GM04504 (cell line): ENCODE measurements around the gene ZC3H7A.
"Not testable (repeated sequence)": the region's sequence is repeated elsewhere in the genome, so short reads cannot be mapped to it uniquely, and the experiment has no call there.

Experiments used
- DNase-seq: peaks from one replicate; pipeline ENCODE4 v3.0.0-alpha.2; 2012; ENCODE audit warnings: low read depth

The ZC3H7A gene, protein sequence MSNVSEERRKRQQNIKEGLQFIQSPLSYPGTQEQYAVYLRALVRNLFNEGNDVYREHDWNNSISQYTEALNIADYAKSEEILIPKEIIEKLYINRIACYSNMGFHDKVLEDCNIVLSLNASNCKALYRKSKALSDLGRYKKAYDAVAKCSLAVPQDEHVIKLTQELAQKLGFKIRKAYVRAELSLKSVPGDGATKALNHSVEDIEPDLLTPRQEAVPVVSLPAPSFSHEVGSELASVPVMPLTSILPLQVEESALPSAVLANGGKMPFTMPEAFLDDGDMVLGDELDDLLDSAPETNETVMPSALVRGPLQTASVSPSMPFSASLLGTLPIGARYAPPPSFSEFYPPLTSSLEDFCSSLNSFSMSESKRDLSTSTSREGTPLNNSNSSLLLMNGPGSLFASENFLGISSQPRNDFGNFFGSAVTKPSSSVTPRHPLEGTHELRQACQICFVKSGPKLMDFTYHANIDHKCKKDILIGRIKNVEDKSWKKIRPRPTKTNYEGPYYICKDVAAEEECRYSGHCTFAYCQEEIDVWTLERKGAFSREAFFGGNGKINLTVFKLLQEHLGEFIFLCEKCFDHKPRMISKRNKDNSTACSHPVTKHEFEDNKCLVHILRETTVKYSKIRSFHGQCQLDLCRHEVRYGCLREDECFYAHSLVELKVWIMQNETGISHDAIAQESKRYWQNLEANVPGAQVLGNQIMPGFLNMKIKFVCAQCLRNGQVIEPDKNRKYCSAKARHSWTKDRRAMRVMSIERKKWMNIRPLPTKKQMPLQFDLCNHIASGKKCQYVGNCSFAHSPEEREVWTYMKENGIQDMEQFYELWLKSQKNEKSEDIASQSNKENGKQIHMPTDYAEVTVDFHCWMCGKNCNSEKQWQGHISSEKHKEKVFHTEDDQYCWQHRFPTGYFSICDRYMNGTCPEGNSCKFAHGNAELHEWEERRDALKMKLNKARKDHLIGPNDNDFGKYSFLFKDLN

DNA sequence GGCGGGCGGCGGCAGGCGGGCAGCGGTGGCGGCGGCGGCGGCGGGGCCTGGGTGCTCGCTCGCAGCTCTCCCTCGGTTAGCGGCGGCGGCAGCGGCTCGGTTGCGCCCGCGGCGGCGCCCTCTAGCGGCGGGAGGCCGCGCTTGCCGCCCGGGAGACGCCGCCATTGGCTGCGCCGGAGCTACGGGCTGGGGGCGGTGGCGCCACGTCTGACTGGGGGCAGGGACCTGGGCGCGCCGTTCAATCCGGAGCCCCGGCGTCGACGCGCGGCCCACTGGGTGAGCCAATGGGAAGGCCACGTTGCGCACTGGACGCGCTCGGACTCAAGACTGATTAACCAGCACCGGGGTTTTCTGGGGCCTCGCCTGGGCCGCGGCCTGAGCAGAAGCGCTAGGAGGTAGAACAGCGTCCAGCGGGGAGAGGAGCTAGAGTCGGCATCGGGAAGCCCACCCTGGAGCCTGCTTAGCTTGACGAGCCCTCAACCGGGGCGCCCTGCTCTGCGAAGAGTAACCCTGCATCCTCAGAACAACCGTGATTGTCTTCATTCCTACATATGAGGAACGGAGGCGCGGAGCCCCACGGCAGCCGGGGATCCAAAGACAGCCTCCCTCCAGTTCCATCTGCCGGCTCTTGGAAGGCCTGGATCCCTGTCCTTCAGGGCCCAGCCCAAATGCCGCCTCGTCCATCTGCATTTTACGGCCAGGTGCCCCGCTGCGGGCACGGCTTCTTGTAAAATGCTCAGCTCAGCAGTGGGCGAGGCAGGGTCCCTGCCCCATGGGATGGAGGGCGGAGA, at the start of gene ZC3H7A:
ZC3H7A (minus strand) TSS at position 93 of the 791 bp plus-strand sequence. CDS start 14,904 bp downstream, outside the sequence.
- DNase-seq: peak; percentile 93

DNA sequence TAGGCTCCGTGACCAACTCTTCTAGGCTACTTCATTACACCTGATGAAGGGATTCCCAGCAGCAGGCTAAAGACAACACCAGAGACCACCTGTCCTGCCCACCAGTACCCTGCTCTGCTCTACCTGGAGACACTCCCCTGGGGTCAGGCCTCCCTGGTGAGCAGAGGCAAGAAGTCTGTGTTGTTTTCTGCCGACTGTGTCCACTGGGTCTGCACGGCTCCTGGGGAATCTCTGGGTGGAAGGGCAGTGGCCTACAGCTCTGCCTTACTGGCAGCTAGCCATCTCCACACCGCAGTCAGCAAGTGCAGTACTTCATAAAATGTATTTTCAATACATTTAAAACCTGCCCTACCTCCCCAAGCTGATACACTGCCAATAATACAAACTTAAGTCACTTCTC, 47.4 kb upstream of the ZC3H7A start:
- DNase-seq: no peak

- no peak for DNase-seq
These were observed 46.8 kb upstream of the ZC3H7A start for GRCh38 chr16:11843861-11844260.

DNA sequence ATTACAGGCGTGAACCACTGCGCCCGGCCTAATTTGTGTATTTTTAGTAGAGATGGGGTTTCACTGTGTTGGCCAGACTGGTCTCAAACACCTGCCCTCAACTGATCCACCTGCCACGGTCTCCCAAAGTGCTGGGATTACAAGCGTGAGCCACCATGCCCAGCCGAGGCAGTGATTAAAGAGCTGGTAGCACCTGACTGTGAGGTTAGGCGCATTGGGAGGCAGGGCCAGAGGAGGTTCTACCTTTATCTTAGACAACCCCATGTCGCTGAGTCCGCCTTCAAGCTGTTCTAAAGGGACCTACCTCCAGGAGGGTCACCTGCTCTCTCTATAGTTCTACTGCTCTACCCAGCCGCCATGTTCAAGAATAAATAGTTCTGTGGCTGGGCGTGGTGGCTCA, 46.1 kb upstream of the ZC3H7A start:
- DNase-seq: no peak

DNA sequence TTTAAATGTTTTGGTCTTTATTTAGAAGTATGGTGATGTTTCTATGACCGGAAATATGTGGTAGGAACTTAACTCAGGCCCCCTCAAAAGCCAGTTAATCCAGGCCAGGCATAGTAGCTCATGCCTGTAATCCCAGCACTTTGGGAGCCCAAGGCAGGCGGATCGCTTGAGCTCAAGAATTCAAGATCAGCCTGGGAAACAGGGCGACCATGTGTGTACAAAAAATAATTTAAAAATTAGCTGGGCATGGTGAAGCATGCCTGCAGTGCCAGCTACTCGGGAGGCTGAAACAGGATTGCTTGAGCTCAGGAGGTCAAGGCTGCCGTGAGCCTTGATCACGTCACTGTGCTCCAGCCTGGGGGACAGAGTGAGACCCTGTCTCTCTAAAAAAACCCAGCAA, 44.0 kb upstream of the ZC3H7A start:
- DNase-seq: no peak

GRCh38 chr16:11836650-11837244, 39.7 kb upstream of the ZC3H7A start:
- DNase-seq: peak; percentile 41

GRCh38 chr16:11835891-11836649, 39.0 kb upstream of the ZC3H7A start:
- peak; percentile 26 for DNase-seq

- DNase-seq: no peak
These were observed 38.3 kb upstream of the ZC3H7A start for GRCh38 chr16:11835309-11835708.

- peak; percentile 17 for DNase-seq
These were observed 37.1 kb upstream of the ZC3H7A start for GRCh38 chr16:11833951-11834695.

GRCh38 chr16:11828696-11829095, 31.6 kb upstream of the ZC3H7A start:
- DNase-seq: no peak

DNA sequence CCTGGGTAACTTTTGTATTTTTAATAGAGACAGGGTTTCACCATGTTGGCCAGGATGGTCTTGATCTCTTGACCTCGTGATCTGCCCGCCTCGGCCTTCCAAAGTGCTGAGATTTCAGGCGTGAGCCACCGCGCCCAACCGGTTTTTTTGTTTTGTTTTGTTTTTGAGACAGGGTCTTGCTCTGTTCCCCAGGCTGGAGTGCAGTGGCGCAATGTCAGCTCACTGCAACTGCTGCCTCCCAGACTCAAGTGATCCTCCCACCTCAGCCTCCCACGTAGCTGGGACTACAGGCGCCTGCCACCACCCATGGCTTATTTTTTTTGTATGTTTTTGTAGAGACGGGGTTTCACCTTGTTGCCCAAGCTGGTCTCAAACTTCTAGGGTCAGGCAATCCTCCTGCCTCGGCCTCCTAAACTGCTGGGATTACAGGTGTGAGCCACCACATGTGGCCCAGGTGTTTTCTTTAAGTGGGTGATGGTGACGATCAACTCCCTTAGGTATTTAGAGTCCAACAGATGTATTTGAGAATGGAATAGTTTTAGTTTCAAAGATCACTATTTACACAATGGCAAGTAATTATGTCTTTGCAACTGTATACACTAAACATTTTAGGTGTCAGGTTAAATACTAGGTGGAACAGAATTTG, 28.6 kb upstream of the ZC3H7A start:
- not testable (repeated sequence) for DNase-seq

DNA sequence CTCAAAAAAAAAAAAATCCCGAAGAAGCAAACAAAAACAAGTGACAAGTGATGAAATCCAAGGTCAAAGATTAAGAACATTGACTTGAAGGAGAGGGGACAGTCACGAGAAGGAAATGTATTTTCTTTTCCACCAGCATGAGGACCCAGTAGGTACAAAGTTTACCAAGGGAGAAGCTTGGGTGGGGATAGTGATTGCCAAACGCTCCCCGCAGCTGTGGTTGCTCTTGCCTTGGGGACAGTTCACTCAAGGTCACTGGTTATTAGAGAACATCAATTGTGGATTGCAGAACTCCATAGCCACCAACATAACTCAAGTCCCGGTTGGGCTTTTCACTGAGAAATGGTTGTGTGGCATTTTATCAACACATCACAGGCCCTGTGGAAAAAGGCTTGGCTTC, 27.3 kb upstream of the ZC3H7A start:
- peak; percentile 16 for DNase-seq

GRCh38 chr16:11823645-11824044, 26.6 kb upstream of the ZC3H7A start:
- DNase-seq: not testable (repeated sequence)

DNA sequence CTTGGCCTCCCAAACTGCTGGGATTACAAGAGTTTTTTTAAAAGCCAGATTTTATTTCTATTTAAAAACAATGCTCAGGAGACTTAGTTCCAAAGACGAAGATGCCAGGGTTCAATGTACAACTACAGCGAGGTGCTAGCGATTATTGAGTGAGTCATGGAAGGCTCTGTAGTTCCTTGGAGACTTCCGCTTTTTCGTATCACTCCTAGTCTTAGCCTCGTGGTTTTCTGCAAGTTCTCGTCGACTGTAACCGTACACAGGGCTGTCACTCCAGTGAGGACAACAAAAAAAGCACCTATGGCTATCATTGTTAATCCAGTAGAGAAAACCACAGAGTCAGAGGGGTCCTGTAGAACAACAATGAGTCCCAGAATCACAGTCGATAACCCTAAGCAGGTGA, 22.7 kb upstream of the ZC3H7A start:
- no peak for DNase-seq

GRCh38 chr16:11818970-11819369, 21.9 kb upstream of the ZC3H7A start:
- DNase-seq: not testable (repeated sequence)

DNA sequence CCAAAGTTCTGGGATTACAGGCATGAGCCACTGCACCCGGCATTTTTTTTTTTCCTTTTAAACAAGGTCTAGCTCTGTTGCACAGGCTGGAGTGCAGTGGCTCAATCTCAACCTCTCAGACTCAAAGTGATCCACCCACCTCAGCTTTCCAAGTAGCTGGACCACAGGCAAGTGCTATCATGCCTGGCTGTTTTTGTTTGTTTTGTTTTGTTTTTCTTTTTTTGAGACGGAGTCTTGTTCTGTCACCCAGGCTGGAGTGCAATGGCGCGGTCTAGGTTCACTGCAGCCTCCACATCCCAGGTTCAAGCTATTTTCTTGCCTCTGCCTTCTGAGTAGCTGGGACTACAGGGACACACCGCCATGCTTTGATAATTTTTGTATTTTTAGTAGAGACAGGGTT, 19.1 kb upstream of the ZC3H7A start:
- no peak for DNase-seq

DNA sequence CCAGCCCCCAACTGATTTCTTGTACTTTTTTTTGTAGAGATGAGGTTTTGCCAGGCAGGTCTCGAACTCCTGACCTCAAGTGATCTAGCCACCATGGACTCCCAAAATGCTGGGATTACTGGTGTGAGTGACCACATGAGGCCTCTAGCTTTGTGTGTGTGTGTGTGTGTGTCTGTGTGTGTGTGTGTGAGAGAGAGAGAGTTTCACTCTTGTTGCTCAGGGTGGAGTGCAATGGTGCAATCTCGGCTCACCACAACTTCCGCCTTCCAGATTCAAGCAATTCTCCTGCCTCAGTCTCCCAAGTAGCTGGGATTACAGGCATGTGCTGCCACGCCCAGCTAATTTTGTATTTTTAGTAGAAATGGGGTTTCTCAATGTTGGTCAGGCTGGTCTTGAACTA, 17.7 kb upstream of the ZC3H7A start:
- not testable (repeated sequence) for DNase-seq

DNA sequence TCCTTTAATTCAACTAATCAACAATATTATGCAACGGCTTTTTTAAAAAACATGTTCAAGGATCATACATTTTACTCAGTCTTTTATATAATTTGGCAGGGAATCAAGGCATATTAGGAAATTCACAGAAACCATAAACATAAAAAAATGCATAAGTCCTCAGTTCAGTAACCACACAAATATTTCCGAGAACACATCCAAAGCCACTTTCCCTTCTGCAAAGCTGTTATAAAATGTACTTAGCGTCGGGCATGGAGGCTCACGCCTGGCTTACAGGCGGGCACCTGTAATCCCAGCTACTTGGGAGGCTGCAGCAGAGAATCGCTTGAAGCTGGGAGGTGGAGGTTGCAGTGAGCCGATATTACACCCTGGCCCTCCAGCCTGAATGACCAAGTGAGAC, 9.7 kb upstream of the ZC3H7A start:
- DNase-seq: no peak

DNA sequence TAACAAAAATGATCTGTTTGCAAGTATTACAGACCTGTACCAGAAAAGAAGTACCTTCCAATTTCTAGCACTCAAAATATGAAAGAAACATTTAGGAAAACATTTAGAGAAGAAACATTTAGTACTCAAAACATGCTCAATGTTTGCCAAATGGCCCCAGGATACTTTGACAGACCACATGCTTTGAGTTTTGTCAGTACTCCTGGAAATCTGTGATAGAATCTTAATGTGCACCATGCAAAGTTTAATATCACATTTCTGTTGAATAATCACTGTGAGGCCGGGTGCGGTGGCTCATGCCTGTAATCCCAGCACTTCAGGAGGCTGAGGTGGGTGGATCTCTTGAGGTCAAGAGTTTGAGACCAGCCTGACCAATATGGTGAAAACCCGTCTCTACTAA, 8.5 kb upstream of the ZC3H7A start:
- no peak for DNase-seq
